WTC11 (cell line): ENCODE data around the gene ZNF804A. TPM values are rescaled to one million over a fixed set of nuclear protein-coding genes. Genes with fewer than 3 reads are reported as not detected.

Experiments
- ATAC-seq: fragments of 200-7000 bp; cut with Tn5 transposase; 2 replicates; pipeline ENCODE4 v1.10.0; 2021; ENCODE audit warnings: mild to moderate bottlenecking, moderate library complexity
- CTCF ChIA-PET: fragments of 300-600 bp; sonication (Branson Sonifier 250); formaldehyde crosslinking; loops from one replicate; lab custom pipeline; 2021; ENCODE audit warnings: antibody characterized with exemption; lab: Charles Lee
- POLR2A ChIA-PET: fragments of 350-600 bp; sonication (Branson Sonifier 250); formaldehyde crosslinking; loops from one replicate; lab custom pipeline; 2021; ENCODE audit warnings: antibody characterized with exemption; lab: Charles Lee
- DNase-seq: peaks from one replicate; pipeline ENCODE4 v3.0.0; 2021; ENCODE audit warnings: low spot score
- H3K27ac Mint-ChIP-seq: 2 replicates; pipeline ENCODE4 v1.8.0; 2021; ENCODE audit warnings: mixed read lengths
- H3K27me3 Mint-ChIP-seq: 2 replicates; pipeline ENCODE4 v1.8.0; 2021; ENCODE audit warnings: low read depth, mild to moderate bottlenecking, moderate library complexity, mixed read lengths
- H3K36me3 Mint-ChIP-seq: 2 replicates; pipeline ENCODE4 v1.8.0; 2021; ENCODE audit warnings: mixed read lengths
- H3K4me1 Mint-ChIP-seq: 2 replicates; pipeline ENCODE4 v1.8.0; 2022; ENCODE audit warnings: mixed read lengths
- H3K4me3 Mint-ChIP-seq: 2 replicates; pipeline ENCODE4 v1.8.0; 2021; ENCODE audit warnings: mild to moderate bottlenecking, moderate library complexity, mixed read lengths
- H3K9me3 Mint-ChIP-seq: 2 replicates; pipeline ENCODE4 v1.8.0; 2021; ENCODE audit warnings: mixed read lengths
- FOXJ3 ChIP-seq: sonication (generic); formaldehyde crosslinking; IDR thresholded peaks from 2 replicates; pipeline ENCODE4 v1.9.0; 2021; ENCODE audit warnings: missing genetic modification reagents, mild to moderate bottlenecking, borderline replicate concordance
- GTF2I ChIP-seq: fragments of 250-450 bp; sonication (Bioruptor Pico); conservative IDR thresholded peaks from 2 replicates; pipeline ENCODE4 v1.4.0; 2021; ENCODE audit warnings: mild to moderate bottlenecking
- JAZF1 ChIP-seq: fragments of 250-450 bp; sonication (Bioruptor Pico); IDR thresholded peaks from 2 replicates; pipeline ENCODE4 v1.9.0; 2021; ENCODE audit warnings: moderate library complexity, mild to moderate bottlenecking, inconsistent platforms
- MXD4 ChIP-seq: fragments of 250-450 bp; sonication (Bioruptor Pico); IDR thresholded peaks from 2 replicates; pipeline ENCODE4 v1.8.0; 2021; ENCODE audit warnings: mild to moderate bottlenecking, moderate library complexity, borderline replicate concordance
- MYBL2 ChIP-seq: sonication (generic); formaldehyde crosslinking; IDR thresholded peaks from 2 replicates; pipeline ENCODE4 v1.8.1; 2023; ENCODE audit warnings: mild to moderate bottlenecking, moderate library complexity, missing genetic modification reagents
- NR2C2 ChIP-seq: sonication (generic); formaldehyde crosslinking; IDR thresholded peaks from 2 replicates; pipeline ENCODE4 v1.8.0; 2022; ENCODE audit warnings: mild to moderate bottlenecking, missing genetic modification reagents
- NR3C1 ChIP-seq: sonication (generic); formaldehyde crosslinking; conservative IDR thresholded peaks from 2 replicates; pipeline ENCODE4 v1.8.1; 2023; ENCODE audit warnings: low read depth, mild to moderate bottlenecking, missing genetic modification reagents
- SP1 ChIP-seq: sonication (generic); formaldehyde crosslinking; conservative IDR thresholded peaks from 2 replicates; pipeline ENCODE4 v1.8.1; 2022; ENCODE audit warnings: missing genetic modification reagents
- ZBTB21 ChIP-seq: sonication (generic); formaldehyde crosslinking; IDR thresholded peaks from 2 replicates; pipeline ENCODE4 v1.8.1; 2023; ENCODE audit warnings: mild to moderate bottlenecking, missing genetic modification reagents, borderline replicate concordance
- ZNF232 ChIP-seq: sonication (generic); formaldehyde crosslinking; IDR thresholded peaks from 2 replicates; pipeline ENCODE4 v1.8.0; 2022; ENCODE audit warnings: mild to moderate bottlenecking, missing genetic modification reagents
- ZNF263 ChIP-seq: sonication (generic); formaldehyde crosslinking; IDR thresholded peaks from 2 replicates; pipeline ENCODE4 v1.8.1; 2022; ENCODE audit warnings: low read depth, mild to moderate bottlenecking, moderate library complexity, missing genetic modification reagents
- ZNF396 ChIP-seq: fragments of 250-450 bp; sonication (Bioruptor Pico); IDR thresholded peaks from 2 replicates; pipeline ENCODE4 v1.8.0; 2021; ENCODE audit warnings: mild to moderate bottlenecking, moderate library complexity, borderline replicate concordance
- total RNA-seq: library from RNA; stranded (reverse); gene quantifications from 3 replicates; pipeline ENCODE4 v1.2.3, GENCODE V29; 2021
- TF ChIP-seq, protein P1 (sequence below): fragments of 250-450 bp; sonication (Bioruptor Pico); IDR thresholded peaks from 2 replicates; pipeline ENCODE4 v1.9.0; 2021; ENCODE audit warnings: mild to moderate bottlenecking, borderline replicate concordance
- TF ChIP-seq, protein P2 (sequence below): fragments of 250-450 bp; sonication (Bioruptor Pico); IDR thresholded peaks from 2 replicates; pipeline ENCODE4 v1.9.0; 2021; ENCODE audit warnings: mild to moderate bottlenecking
- TF ChIP-seq, protein P3 (sequence below): sonication (generic); formaldehyde crosslinking; IDR thresholded peaks from 2 replicates; pipeline ENCODE4 v1.8.0; 2022; ENCODE audit warnings: mild to moderate bottlenecking, missing genetic modification reagents
- TF ChIP-seq, protein P4 (sequence below): sonication (generic); formaldehyde crosslinking; IDR thresholded peaks from 2 replicates; pipeline ENCODE4 v1.8.1; 2022; ENCODE audit warnings: mild to moderate bottlenecking, moderate library complexity, missing genetic modification reagents
- TF ChIP-seq, protein P5 (sequence below): sonication (generic); formaldehyde crosslinking; IDR thresholded peaks from 2 replicates; pipeline ENCODE4 v1.8.1; 2023; ENCODE audit warnings: mild to moderate bottlenecking, missing genetic modification reagents
- TF ChIP-seq, protein P6 (sequence below): sonication (generic); formaldehyde crosslinking; IDR thresholded peaks from 2 replicates; pipeline ENCODE4 v1.8.0; 2022; ENCODE audit warnings: mild to moderate bottlenecking, missing genetic modification reagents
- TF ChIP-seq, protein P7 (sequence below): sonication (generic); formaldehyde crosslinking; IDR thresholded peaks from 2 replicates; pipeline ENCODE4 v1.8.1; 2023; ENCODE audit warnings: mild to moderate bottlenecking, moderate library complexity, missing genetic modification reagents
- TF ChIP-seq, protein P8 (sequence below): fragments of 250-450 bp; sonication (Bioruptor Pico); IDR thresholded peaks from 2 replicates; pipeline ENCODE4 v2.1.2; 2022; ENCODE audit warnings: mild to moderate bottlenecking, moderate library complexity
- TF ChIP-seq, protein P9 (sequence below): fragments of 250-450 bp; sonication (Bioruptor Pico); IDR thresholded peaks from 2 replicates; pipeline ENCODE4 v1.8.0; 2021; ENCODE audit warnings: mild to moderate bottlenecking

The ZNF804A gene
- total RNA-seq, 1 experiment from 2014 or later: not detected

DNA sequence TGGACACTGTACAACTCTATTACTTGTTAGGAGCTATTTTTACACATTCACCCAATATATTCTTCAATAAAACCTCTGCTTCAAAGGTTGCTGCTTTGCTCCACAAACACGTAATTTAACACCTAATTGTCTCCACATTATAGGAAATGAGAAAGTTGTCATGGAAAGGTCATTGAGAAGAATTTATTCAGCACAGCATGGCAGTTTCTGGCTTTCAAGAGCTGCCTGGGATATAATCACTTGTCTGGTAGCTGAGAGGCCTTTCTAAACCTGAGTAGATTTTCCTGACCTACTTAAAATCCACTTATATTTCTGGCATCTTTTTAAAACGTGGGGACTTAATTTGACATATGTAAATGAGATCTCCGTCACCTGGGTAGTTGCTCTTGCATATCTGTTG is 216.1 kb downstream of the ZNF804A start (continued):
- TF ChIP-seq, protein P1, sequence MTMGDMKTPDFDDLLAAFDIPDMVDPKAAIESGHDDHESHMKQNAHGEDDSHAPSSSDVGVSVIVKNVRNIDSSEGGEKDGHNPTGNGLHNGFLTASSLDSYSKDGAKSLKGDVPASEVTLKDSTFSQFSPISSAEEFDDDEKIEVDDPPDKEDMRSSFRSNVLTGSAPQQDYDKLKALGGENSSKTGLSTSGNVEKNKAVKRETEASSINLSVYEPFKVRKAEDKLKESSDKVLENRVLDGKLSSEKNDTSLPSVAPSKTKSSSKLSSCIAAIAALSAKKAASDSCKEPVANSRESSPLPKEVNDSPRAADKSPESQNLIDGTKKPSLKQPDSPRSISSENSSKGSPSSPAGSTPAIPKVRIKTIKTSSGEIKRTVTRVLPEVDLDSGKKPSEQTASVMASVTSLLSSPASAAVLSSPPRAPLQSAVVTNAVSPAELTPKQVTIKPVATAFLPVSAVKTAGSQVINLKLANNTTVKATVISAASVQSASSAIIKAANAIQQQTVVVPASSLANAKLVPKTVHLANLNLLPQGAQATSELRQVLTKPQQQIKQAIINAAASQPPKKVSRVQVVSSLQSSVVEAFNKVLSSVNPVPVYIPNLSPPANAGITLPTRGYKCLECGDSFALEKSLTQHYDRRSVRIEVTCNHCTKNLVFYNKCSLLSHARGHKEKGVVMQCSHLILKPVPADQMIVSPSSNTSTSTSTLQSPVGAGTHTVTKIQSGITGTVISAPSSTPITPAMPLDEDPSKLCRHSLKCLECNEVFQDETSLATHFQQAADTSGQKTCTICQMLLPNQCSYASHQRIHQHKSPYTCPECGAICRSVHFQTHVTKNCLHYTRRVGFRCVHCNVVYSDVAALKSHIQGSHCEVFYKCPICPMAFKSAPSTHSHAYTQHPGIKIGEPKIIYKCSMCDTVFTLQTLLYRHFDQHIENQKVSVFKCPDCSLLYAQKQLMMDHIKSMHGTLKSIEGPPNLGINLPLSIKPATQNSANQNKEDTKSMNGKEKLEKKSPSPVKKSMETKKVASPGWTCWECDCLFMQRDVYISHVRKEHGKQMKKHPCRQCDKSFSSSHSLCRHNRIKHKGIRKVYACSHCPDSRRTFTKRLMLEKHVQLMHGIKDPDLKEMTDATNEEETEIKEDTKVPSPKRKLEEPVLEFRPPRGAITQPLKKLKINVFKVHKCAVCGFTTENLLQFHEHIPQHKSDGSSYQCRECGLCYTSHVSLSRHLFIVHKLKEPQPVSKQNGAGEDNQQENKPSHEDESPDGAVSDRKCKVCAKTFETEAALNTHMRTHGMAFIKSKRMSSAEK (CRISPR knock-in tag): no peak
- TF ChIP-seq ZNF396 (CRISPR knock-in tag): no peak
- TF ChIP-seq, protein P2, sequence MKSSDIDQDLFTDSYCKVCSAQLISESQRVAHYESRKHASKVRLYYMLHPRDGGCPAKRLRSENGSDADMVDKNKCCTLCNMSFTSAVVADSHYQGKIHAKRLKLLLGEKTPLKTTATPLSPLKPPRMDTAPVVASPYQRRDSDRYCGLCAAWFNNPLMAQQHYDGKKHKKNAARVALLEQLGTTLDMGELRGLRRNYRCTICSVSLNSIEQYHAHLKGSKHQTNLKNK (CRISPR knock-in tag): no peak
- no peak for TF ChIP-seq MYBL2
- TF ChIP-seq SP1 (CRISPR knock-in tag): no peak
- no peak for TF ChIP-seq NR3C1 (CRISPR knock-in tag)
- TF ChIP-seq ZNF232 (CRISPR knock-in tag): no peak
- TF ChIP-seq, protein P3, sequence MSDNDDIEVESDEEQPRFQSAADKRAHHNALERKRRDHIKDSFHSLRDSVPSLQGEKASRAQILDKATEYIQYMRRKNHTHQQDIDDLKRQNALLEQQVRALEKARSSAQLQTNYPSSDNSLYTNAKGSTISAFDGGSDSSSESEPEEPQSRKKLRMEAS (CRISPR knock-in tag): no peak
- TF ChIP-seq, protein P4, sequence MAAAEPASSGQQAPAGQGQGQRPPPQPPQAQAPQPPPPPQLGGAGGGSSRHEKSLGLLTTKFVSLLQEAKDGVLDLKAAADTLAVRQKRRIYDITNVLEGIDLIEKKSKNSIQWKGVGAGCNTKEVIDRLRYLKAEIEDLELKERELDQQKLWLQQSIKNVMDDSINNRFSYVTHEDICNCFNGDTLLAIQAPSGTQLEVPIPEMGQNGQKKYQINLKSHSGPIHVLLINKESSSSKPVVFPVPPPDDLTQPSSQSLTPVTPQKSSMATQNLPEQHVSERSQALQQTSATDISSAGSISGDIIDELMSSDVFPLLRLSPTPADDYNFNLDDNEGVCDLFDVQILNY (CRISPR knock-in tag): no peak

DNA sequence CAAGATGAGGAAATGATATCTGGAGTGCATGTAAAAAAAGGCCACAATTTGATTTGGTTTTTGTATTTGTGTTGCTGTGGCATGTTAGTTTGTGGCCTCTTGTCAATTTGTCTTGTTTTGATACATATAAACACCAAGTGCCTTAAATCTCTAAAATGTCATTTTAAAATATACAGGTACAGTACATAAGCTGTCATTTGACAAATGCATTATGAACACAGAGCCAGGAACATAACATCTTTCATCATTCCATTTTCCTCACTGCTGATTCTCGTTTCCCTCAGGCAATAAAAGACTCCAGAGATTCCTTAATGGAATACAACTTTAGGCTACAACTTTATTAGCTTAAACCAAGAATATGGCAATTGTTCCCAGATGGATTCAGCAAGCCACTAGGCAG is 217.5 kb downstream of the ZNF804A start:
- DNase-seq (no peak), ATAC-seq (no peak)
- Mint-ChIP-seq H3K36me3 (no peaks in the 10 kb centered on the region), H3K27ac (no peak overlapping the region), H3K4me1 (peaks cover 10% of the 10 kb centered on the region), H3K4me3 (no peak overlapping the region), H3K9me3 (no peaks in the 10 kb centered on the region), H3K27me3 (no peaks in the 10 kb centered on the region)
- POLR2A ChIA-PET: no interaction called here
- CTCF ChIA-PET: no interaction called here
- TF ChIP-seq ZNF396 (CRISPR knock-in tag): no peak
- TF ChIP-seq, protein P5, sequence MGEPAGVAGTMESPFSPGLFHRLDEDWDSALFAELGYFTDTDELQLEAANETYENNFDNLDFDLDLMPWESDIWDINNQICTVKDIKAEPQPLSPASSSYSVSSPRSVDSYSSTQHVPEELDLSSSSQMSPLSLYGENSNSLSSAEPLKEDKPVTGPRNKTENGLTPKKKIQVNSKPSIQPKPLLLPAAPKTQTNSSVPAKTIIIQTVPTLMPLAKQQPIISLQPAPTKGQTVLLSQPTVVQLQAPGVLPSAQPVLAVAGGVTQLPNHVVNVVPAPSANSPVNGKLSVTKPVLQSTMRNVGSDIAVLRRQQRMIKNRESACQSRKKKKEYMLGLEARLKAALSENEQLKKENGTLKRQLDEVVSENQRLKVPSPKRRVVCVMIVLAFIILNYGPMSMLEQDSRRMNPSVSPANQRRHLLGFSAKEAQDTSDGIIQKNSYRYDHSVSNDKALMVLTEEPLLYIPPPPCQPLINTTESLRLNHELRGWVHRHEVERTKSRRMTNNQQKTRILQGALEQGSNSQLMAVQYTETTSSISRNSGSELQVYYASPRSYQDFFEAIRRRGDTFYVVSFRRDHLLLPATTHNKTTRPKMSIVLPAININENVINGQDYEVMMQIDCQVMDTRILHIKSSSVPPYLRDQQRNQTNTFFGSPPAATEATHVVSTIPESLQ: no peak
- TF ChIP-seq, protein P6, sequence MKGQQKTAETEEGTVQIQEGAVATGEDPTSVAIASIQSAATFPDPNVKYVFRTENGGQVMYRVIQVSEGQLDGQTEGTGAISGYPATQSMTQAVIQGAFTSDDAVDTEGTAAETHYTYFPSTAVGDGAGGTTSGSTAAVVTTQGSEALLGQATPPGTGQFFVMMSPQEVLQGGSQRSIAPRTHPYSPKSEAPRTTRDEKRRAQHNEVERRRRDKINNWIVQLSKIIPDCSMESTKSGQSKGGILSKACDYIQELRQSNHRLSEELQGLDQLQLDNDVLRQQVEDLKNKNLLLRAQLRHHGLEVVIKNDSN (CRISPR knock-in tag): no peak
- no peak for TF ChIP-seq FOXJ3 (CRISPR knock-in tag)
- TF ChIP-seq, protein P7, sequence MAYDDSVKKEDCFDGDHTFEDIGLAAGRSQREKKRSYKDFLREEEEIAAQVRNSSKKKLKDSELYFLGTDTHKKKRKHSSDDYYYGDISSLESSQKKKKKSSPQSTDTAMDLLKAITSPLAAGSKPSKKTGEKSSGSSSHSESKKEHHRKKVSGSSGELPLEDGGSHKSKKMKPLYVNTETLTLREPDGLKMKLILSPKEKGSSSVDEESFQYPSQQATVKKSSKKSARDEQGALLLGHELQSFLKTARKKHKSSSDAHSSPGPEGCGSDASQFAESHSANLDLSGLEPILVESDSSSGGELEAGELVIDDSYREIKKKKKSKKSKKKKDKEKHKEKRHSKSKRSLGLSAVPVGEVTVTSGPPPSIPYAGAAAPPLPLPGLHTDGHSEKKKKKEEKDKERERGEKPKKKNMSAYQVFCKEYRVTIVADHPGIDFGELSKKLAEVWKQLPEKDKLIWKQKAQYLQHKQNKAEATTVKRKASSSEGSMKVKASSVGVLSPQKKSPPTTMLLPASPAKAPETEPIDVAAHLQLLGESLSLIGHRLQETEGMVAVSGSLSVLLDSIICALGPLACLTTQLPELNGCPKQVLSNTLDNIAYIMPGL (CRISPR knock-in tag): no peak
- no peak for TF ChIP-seq JAZF1 (CRISPR knock-in tag)
- TF ChIP-seq, protein P8, sequence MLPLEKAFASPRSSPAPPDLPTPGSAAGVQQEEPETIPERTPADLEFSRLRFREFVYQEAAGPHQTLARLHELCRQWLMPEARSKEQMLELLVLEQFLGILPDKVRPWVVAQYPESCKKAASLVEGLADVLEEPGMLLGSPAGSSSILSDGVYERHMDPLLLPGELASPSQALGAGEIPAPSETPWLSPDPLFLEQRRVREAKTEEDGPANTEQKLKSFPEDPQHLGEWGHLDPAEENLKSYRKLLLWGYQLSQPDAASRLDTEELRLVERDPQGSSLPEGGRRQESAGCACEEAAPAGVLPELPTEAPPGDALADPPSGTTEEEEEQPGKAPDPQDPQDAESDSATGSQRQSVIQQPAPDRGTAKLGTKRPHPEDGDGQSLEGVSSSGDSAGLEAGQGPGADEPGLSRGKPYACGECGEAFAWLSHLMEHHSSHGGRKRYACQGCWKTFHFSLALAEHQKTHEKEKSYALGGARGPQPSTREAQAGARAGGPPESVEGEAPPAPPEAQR (CRISPR knock-in tag): no peak
- no peak for TF ChIP-seq SP1 (CRISPR knock-in tag)
- no peak for TF ChIP-seq ZNF263
- no peak for TF ChIP-seq MXD4
- TF ChIP-seq ZBTB21 (CRISPR knock-in tag): no peak
- TF ChIP-seq, protein P9, sequence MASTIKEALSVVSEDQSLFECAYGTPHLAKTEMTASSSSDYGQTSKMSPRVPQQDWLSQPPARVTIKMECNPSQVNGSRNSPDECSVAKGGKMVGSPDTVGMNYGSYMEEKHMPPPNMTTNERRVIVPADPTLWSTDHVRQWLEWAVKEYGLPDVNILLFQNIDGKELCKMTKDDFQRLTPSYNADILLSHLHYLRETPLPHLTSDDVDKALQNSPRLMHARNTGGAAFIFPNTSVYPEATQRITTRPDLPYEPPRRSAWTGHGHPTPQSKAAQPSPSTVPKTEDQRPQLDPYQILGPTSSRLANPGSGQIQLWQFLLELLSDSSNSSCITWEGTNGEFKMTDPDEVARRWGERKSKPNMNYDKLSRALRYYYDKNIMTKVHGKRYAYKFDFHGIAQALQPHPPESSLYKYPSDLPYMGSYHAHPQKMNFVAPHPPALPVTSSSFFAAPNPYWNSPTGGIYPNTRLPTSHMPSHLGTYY (CRISPR knock-in tag): no peak
- TF ChIP-seq NR2C2: no peak
- TF ChIP-seq GTF2I: no peak
